BJ (cell line): ENCODE results near the gene SDK1. TPM values are rescaled to one million over a fixed set of nuclear protein-coding genes. Genes with fewer than 3 reads are reported as not detected.

Source experiments
- CTCF ChIA-PET: fragments of 350-600 bp; formaldehyde crosslinking; extraction: SDS; loops from one replicate; lab custom pipeline; 2021; ENCODE audit warnings: antibody characterized with exemption, inconsistent platforms; lab: Yijun Ruan, JAX
- POLR2A ChIA-PET: fragments of 300-600 bp; sonication (Branson Sonifier 250); formaldehyde crosslinking; extraction: SDS; loops from one replicate; lab custom pipeline; 2021; ENCODE audit warnings: antibody characterized with exemption; lab: Charles Lee
- DNase-seq: peaks from one replicate; pipeline ENCODE4 v3.0.0-alpha.2; 2011; ENCODE audit warnings: low read depth
- H3K27me3 ChIP-seq: 2 replicates; pipeline ENCODE4 v1.6.0; 2011; ENCODE audit warnings: low read length; ENCODE audit not compliant: control insufficient read depth, insufficient read depth
- H3K36me3 ChIP-seq: 2 replicates; pipeline ENCODE4 v1.5.1; 2011; ENCODE audit warnings: low read length; ENCODE audit not compliant: control insufficient read depth, insufficient read depth
- H3K4me3 ChIP-seq: 2 replicates; pipeline ENCODE4 v1.5.1; 2011; ENCODE audit warnings: low read depth, mild to moderate bottlenecking, control low read depth, low read length
- polyA plus RNA-seq: library from polyadenylated mRNA; depleted of rRNA; stranded (reverse); fragments of >200 nt; gene quantifications from 2 replicates; pipeline ENCODE4 v1.2.3, GENCODE V29; 2011
- TF ChIP-seq, protein P1 (sequence below): IDR thresholded peaks from 2 replicates; pipeline ENCODE4 v1.5.1; 2011; ENCODE audit warnings: low read depth, mild to moderate bottlenecking, control low read depth, inconsistent platforms, low read length, moderate library complexity; ENCODE audit not compliant: insufficient read depth

Gene SDK1
- polyA plus RNA-seq, 1 experiment, result 0.01 TPM

DNA sequence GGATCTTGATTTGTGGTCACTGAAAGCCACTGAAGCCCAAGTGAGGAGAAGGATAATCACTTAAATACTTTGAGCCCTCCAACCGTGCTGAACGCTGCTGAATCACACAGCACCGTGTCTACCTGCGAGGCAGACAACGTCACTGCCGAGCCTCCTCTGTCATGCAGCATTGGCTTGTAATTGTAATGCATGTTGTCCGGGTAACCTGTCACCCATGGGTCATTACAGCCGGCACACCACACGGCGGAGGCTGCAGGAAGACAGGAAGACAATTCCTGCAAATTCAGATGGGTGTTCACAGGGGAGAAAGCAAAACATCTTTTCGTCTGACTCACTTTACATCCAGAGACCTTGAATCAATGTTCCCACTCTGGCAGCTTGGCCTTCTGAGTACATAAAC, 835.0 kb downstream of the SDK1 start:
- no peak for DNase-seq
- Histone ChIP-seq H3K36me3 (no peaks in the 10 kb centered on the region), H3K27me3 (no peaks in the 10 kb centered on the region), H3K4me3 (no peak overlapping the region)
- TF ChIP-seq, protein P1, sequence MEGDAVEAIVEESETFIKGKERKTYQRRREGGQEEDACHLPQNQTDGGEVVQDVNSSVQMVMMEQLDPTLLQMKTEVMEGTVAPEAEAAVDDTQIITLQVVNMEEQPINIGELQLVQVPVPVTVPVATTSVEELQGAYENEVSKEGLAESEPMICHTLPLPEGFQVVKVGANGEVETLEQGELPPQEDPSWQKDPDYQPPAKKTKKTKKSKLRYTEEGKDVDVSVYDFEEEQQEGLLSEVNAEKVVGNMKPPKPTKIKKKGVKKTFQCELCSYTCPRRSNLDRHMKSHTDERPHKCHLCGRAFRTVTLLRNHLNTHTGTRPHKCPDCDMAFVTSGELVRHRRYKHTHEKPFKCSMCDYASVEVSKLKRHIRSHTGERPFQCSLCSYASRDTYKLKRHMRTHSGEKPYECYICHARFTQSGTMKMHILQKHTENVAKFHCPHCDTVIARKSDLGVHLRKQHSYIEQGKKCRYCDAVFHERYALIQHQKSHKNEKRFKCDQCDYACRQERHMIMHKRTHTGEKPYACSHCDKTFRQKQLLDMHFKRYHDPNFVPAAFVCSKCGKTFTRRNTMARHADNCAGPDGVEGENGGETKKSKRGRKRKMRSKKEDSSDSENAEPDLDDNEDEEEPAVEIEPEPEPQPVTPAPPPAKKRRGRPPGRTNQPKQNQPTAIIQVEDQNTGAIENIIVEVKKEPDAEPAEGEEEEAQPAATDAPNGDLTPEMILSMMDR, result no peak
- POLR2A ChIA-PET, result no interaction called here
- CTCF ChIA-PET, result no interaction called here

DNA sequence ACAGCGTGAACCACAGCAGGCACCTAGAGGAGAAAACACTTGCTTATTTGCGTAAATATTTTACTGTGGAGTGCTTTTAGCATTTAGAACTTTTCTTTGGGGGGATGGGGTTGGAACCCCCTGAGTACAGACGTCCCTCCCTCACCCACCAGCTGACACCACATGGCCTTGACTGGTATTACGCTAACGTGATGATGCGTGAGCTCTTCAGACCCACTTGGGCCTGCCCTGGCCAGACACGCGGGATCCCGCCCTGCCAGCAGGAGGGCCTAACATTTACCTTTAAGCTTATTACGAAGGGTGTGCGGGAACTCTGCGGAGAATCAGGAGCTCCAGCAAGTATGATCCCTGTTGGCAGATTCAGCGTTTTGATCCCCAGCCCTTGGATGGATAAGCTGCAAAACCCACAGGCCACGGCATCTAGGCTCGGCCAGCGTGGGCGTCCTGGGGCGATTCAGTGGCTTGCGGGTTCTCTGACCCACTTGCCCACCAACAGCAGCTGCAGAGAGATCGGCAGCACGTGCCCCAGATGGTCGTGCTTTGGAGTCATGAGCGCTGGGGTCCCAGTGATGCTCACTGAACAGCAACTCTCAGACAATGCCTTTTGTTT, 835.6 kb downstream of the SDK1 start:
- H3K4me3 ChIP-seq, result no peak overlapping the region
- POLR2A ChIA-PET, result no interaction called here
- TF ChIP-seq, protein P1, result no peak
- no peaks in the 10 kb centered on the region for H3K36me3 ChIP-seq
- H3K27me3 ChIP-seq, result no peaks in the 10 kb centered on the region
- no peak for DNase-seq
- CTCF ChIA-PET, result no interaction called here

DNA sequence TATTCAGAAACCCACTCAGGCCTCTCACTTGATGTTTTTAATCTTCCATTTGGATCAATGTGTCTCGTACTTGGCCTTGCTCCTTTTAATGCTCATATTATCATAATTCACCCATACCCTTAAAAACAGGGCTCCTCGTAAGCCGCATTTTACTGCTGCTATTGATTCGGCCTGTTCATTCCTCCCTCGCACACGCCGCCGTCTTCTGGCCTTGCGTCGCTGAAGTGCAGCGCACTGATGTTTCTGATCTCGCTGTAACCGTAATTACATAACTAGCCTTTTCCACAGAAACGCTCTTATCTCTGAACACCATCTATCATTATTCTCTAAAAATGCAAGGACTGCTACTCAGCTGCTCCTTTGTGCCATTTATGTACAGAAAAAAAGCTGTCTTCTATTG, 836.5 kb downstream of the SDK1 start:
- TF ChIP-seq, protein P1, result no peak
- CTCF ChIA-PET, result no interaction called here
- H3K36me3 ChIP-seq, result no peaks in the 10 kb centered on the region
- no peak overlapping the region for H3K4me3 ChIP-seq
- DNase-seq, result no peak
- H3K27me3 ChIP-seq, result no peaks in the 10 kb centered on the region
- POLR2A ChIA-PET, result no interaction called here

DNA sequence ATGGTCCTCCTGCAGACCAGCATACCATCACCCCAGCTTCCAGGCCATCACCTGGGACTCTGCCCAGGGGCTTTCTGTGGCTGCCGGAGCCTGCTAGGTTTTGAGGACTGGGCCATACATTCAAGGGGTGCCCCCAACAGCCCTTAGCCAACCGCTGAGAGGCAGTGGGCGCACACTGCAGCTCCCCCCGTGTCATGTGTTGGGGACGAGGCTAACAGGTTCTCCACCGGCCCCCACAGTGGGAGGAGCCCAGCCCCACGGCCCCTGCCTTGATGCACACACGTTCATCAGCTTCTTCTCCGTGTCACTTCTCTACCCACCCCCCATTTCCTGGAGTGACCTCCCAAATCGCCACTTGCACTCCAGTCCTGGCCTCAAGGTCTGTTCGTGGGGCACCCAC, 837.8 kb downstream of the SDK1 start:
- no peak for DNase-seq
- Histone ChIP-seq H3K27me3 (no peaks in the 10 kb centered on the region), H3K36me3 (no peaks in the 10 kb centered on the region), H3K4me3 (no peak overlapping the region)
- ChIA-PET POLR2A (no interaction called here), CTCF (no interaction called here)
- TF ChIP-seq, protein P1, result no peak

DNA sequence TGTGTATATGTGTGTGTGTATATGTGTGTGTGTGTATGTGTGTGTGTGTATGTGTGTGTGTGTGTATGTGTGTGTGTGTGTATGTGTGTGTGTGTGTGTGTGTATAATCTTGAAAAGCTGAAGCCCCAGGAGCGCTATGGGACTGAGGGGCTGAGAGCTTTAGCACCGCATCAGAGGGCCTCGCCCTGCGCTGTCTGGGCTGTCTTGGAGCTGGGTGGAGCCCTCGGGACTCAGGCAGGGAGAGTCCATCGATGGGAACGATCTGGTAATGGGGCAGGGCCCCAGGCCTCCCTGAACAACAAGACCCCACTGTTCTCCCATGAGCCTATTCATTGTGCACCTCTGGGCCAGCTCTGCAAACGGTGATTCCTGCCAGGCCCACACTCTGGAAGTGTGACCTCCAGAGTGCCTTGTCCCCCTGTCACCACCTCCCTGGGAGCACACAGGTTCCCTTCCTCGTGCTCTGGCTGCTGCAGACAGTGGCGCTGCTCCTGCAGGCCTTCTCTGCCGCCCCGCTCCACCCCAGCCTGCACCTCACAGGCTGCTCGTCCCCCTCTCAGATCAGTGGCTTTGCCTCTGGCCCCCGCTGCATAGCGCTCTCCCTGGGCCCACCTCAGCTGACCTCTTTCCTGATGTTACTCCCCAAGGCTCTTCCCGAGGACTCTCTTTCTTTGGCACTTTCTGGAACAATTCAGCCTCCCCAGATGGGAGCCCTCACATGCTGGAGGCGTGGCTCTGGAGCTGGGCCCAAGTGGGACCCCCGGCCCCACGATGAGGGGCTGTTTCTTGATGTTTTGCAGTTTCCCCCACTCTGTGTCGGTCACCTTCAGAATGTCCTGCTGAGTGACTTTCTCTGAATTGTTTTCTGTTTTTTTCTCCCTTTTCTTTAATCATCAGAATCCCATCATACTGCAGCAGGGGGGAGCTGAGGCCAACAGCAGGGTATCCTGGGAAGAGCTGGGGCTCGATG, 838.9 kb downstream of the SDK1 start:
- ChIA-PET POLR2A (no interaction called here), CTCF (interaction anchor here (0.7 kb wide), 1 partner anchor 13 kb away, joined by 3 read pairs; no protein-coding TSS in a partner anchor)
- no peak overlapping the region for H3K4me3 ChIP-seq
- H3K36me3 ChIP-seq, result no peaks in the 10 kb centered on the region
- H3K27me3 ChIP-seq, result no peaks in the 10 kb centered on the region
- DNase-seq, result no peak
- TF ChIP-seq, protein P1, result no peak
